HepG2 (cell line): ENCODE results near the gene CCL4.

Experiments used
- CHD2 ChIP-seq: IDR thresholded peaks from 2 replicates; pipeline ENCODE4 v1.6.1; 2011; ENCODE audit warnings: low read depth, low read length, improper control_type of control experiment
- RAD21 ChIP-seq: fragments of 450-650 bp; formaldehyde crosslinking; IDR thresholded peaks from 2 replicates; pipeline ENCODE4 v1.5.0; 2020; ENCODE audit warnings: mild to moderate bottlenecking
- RBM39 ChIP-seq: fragments of 200-400 bp; formaldehyde crosslinking; IDR thresholded peaks from one replicate; pipeline ENCODE4 v1.6.1; 2018; ENCODE audit warnings: antibody characterized with exemption, mild to moderate bottlenecking, low read depth, low read length; ENCODE audit not compliant: poor library complexity, severe bottlenecking
- SMARCC2 ChIP-seq: fragments of 450-650 bp; IDR thresholded peaks from 2 replicates; pipeline ENCODE4 v1.6.1; 2017; ENCODE audit warnings: antibody characterized with exemption, mild to moderate bottlenecking

DNA sequence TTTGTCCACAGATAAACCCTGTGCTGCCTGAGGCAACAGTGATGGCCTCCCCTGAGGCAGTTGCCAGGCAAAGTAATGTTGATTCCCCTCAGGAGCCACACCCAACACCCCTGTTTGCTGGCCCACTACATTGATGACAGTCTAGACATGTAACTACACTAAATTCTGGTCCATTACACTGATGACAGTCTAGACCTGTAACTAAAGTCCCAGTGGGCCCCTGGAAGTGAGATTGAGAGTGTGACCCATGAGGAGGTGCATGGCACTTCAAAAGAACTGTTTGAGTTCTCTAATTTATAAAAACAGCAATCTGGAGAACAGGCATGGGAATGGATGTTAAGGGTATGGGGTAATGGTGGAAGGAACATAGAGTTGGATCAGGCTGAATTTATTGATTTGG, 8.9 kb downstream of the CCL4 start:
- TF ChIP-seq RBM39 = no peak
- TF ChIP-seq CHD2 = no peak
- TF ChIP-seq RAD21 (CRISPR knock-in tag) = no peak
- TF ChIP-seq SMARCC2 = no peak
